GM19240 (cell line): ENCODE measurements around the gene GRK5.

ENCODE experiments used
- DNase-seq: peaks from one replicate; pipeline ENCODE4 v3.0.0; 2011; ENCODE audit warnings: low spot score; ENCODE audit not compliant: insufficient read length

The GRK5 gene

GRCh38 chr10:119470920-119471702 lies 263.7 kb downstream of the GRK5 start:
- DNase-seq: no peak

DNA sequence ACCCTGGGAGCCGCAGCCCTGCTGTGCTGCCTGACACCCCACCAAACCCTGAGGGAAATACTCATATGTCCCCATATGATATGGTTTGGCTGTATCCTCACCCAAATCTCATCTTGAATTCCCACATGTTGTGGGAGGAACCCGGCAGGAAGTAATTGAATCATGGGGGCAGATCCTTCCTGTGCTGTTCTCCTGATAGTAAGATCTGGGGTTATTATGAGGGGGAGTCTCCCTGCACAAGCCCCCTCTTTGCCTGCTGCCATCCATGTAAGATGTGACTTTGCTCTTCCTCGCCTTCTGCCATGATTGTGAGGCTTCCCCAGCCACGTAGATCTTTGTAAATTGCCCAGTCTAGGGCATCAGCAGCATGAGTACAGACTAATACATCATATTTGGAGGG lies 266.4 kb downstream of the GRK5 start:
- DNase-seq: no peak

DNA sequence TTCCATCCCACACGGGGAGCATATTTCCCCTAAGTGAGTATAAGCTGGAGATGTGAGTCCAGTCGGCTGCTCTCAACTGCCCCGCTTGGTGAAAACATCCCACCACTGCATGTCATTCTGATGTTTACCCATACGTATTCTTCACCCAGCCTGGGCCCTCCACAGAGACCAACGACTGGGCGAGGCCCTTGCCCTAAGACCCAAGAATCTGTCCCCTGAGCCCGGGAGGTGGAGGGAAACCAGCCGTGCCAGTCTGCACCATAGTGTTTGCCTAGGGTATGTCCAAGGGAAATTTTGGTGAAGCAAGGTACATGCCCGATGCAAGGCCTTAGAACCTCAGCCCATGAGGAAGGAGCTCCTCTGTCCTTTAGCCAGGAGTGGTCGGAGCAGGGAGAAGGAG lies 267.2 kb downstream of the GRK5 start:
- DNase-seq: no peak

DNA sequence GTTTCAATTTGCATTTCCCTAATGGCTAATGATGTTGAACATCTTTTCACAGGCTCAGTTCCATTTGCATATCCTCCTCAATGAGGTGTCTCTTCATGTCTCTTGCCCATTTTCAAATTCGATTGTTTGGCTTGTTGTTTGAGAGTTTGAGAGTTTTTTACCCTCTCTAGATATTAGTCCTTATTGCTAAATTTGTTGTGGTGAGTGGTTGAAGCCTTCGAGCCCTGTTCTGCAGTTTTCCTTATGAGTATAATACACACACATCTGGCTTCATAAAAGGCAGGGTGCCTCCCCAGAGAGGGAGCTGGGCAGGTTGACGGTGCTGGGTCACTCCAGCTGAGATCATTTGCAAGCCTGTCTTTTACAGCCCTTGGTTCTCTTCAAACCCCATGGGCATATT lies 270.1 kb downstream of the GRK5 start:
- DNase-seq: no peak

DNA sequence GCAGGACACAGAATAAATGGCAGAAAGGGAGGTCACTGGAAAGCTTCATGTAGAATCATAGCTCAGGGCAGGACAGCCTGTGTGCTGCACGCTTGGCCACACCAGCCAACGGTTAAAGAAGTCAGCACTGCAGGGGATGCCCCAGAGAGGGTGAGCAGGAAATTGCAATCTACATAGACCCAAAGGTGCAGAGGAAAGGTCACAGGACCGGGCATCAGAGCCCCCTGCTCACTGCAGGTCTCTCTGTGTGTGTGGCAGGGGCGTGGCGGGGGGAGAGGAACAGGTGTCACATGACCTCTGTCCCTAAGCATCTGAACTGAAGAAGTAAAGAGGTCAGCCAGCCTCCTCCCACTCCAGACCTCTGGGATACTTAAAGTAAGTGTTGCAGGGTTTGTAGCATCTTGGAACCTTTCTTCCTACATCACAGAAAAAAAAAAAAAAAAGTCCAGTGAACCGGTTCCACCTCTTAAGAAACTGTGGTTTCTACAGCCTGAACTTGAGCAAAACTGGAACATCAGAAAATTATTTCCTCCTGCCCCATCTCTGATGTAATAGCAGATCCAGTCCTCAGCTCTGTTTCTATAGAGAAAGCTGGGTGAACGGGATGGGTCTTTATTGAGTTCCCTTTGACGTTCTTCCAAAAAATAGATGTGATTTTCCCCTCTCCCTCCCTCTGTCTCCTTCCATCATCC lies 270.9 kb downstream of the GRK5 start:
- no peak for DNase-seq

GRCh38 chr10:119478811-119479341 lies 271.5 kb downstream of the GRK5 start:
- DNase-seq: no peak

GRCh38 chr10:119479532-119479931 lies 272.2 kb downstream of the GRK5 start:
- no peak for DNase-seq

- no peak for DNase-seq
Measured at GRCh38 chr10:119480667-119481066, 273.3 kb downstream of the GRK5 start.

DNA sequence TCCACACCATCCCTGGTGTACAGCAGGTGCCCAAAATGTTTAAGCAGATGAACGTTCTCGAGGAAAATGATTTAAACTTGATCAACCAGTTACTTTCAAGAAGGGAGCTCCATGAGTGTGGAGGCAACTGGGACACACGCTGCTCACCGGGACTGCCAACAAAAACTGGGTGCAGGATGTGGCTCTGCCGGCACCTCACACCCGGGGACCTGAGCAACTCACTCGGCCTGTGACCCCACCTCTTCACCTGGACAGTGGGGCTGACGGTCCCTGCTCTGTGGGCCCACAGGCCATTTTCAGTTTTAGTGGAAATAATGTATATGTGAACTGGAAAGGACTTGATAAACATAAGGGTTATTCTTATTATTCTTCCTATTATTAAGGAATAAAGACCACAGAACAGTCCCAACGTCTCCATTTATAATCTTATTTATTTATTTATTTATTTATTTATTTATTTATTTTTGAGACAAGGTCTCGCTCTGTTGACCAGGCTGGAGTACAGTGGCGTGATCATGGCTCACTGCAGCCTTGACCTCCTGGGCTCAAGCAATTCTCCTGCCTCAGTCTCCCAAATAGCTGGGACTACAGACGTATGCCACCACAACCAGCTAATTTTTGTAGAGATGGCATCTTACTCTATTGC lies 274.5 kb downstream of the GRK5 start:
- no peak for DNase-seq

DNA sequence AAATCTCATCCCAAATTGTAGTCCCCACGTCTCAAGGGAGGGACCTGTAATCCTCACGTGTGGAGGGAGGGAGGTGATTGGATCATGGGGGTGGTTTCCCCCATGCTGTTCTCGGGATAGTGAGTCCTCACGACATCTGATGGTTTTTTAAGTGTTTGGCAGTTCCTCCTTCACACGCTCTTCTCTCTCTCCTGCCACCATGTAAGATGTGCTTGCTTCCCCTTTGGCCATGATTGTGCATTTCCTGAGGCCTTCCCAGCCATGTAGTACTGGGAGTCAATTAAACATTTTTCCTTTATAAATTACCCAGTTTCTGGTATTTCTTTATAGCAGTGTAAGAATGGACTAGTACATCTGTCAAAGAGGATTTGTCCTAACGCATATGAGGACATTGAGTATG lies 275.6 kb downstream of the GRK5 start:
- no peak for DNase-seq

DNA sequence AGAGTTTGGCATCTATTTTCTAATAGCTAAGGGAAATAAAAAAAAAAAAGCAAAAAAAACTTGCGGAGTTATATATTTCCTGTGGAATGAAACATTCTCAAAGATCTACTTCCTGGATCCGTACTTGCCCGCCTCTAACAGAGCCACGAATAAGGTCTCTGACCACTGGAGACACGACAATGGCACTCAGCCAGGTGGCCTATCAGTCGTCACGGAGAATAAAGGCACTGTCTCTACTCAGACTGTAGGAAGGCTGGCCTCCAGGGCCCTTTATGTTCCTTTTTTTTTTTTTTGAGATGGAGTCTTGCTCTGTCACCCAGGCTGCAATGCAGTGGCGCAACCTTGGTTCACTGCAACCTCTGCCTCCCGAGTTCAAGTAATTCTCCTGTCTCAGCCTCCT lies 276.5 kb downstream of the GRK5 start:
- DNase-seq: no peak

GRCh38 chr10:119488675-119489074 lies 281.3 kb downstream of the GRK5 start:
- DNase-seq: no peak

DNA sequence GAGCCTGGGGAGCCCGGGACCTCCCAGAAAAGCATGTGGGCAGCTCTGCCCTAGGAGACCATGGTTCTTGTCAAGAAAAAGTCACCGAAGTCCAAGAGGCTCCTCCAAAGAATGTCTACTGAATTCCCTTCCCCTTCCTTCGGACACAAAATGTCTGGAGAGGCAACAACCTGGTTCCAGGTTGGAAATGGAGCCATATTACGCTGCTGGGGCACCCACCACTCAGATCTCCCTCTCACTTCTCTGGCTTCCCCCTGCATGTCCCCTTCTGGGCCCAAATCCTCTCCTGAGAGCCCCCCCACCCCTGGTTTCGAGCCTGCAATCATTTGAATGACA lies 282.6 kb downstream of the GRK5 start:
- no peak for DNase-seq

DNA sequence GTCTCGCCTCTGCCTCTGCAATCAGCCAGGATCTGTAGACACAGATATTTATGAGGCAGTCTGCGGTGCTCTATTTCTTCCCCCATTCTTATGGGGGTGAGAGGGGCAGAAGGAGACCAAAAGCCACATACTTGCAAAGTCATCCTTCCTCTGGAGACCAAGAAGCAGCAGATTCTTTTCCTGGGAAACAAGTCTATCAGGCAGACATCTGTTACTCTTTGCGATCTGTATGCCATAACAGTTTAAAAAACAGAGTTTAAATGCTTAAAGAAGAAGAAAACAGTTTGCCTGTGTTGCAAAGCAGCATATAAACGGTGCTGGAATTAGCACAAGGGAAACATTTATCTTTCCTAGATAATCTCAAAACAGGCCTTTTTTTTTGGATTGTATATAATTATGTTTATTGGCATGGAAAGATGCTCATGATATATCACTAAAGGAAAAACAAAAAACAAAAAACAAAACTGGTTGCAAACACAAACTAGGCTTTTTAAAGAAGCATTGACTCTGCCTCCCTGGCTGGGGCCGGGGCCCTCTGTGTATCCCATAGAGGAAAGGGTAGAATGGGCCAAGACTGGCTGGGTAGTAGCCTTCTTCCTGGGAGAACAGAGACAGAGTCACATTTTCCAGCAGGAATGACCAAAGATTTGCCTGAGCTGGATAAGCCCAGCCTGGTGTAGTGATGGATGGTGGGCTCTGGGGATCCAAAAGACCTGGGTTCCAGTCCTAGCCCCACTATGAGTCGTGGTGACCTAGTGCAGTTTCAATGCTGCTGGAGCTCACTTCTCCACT lies 284.8 kb downstream of the GRK5 start:
- no peak for DNase-seq

DNA sequence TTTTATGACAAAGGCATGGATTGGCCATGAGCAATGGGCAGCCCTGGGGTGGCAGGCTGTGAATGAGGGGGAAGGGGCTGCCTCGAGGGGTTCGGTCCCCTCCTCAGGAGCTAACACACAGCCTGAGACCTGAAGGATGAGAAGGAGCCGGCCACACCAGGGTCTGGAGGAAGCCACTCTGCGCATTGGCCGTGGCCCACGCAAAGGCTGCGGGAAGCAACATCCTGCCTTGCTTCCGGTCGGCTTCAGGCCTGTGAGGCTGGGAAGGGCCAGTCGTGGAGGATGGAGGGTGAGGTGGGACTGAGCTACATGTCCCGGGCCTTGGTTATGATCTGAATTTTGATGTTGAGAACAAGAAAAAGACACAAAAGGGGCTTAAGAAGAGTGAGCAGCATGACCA lies 285.8 kb downstream of the GRK5 start:
- DNase-seq: no peak

DNA sequence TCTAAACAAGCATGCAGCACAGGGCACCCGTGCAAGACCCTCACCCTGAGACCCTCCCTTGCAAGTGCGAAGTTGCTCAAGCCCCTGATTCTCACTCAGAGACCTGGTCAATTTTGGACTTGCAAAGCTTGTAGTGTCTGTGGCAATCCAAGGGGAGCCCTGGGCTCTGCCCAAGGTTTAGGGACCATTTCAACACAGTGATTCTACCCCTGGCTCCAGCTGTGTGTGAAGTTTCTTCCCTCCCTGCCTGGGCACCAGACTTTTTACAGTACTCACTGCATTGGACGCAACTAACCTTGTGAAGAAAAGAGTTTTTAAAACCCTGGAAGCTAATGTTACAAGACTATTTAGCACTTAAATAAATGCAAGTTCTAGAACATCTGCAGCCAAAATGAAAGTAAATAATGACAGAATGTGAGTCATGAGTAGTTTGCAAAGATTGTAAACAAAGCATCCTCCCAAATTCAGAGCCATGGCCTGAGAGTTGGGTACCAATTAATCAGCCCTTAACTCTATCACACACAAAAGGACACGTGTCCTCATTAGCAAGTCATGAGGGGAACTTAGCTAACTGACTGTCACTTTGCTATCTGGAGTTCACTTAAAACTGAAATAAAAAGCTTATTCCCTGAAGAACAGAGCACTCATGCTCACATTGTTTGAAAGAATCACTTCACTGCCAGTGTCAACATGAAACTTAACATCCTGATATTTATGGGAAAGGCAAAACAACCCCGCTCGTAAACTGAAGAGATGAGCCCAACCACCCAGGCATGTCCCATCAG lies 287.1 kb downstream of the GRK5 start:
- DNase-seq: no peak

DNA sequence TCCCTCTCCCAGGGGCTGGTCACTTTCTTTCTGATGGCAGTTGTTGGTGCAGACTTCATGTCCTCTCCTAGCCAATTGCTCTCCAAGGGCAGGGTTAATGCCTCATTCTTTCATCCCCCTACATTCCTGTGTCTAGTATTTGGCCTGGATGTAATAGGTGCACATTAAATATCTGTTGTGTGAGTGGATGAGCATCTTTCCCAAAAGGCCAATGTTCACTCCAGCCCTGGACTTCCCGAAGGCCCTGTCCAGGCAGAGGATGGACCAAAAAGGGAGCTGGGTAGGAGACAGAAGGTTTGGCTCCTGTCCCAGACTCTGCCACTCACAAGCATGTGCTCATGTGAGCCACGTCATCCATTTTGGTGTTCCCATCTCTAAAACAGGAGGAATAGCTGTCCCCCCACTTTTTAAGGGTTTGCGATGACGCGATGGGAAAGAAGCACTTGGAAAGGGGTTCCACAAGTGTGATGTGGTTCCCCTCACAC lies 287.7 kb downstream of the GRK5 start:
- no peak for DNase-seq

GRCh38 chr10:119495545-119495944 lies 288.2 kb downstream of the GRK5 start:
- no peak for DNase-seq

- DNase-seq: no peak
Measured at GRCh38 chr10:119496273-119496672, 288.9 kb downstream of the GRK5 start.

DNA sequence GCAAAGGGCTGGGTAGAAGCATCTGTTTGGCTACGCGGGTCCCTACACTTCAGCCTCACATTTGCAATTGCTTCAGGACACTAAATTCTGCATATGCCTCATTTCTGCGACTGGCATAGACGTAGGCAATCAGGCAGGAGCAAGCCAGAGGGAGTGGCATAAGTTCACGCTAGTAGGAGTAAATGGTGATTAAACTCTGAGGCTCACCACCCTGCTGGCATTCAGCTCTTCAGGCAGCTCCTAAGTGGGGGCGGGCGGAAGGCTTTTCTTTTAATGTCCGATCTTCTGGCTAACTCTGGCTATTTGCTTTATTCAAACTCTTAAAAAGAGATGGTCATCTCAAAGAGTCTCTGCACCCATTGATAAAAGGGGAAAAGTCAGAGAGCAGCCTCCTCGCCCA lies 289.9 kb downstream of the GRK5 start:
- DNase-seq: no peak
